Kidney epithelial cell (primary cell): ENCODE measurements around the gene PLXNA1. TPM values are rescaled to one million over a fixed set of nuclear protein-coding genes. Genes with fewer than 3 reads are reported as not detected.
A peak's percentile ranks its signal among the peaks of the same experiment; 100 is the strongest.

ENCODE experiments used
- DNase-seq: peaks from one replicate; pipeline ENCODE4 v3.0.0-alpha.2; 2010; ENCODE audit warnings: low read depth
- H3K27me3 ChIP-seq: 2 replicates; pipeline ENCODE4 v1.6.0; 2011; ENCODE audit warnings: low read length; ENCODE audit not compliant: control insufficient read depth, insufficient read depth
- H3K36me3 ChIP-seq: 2 replicates; pipeline ENCODE4 v1.5.1; 2011; ENCODE audit warnings: low read length; ENCODE audit not compliant: control insufficient read depth, insufficient read depth
- H3K4me3 ChIP-seq: 2 replicates; pipeline ENCODE4 v1.5.1; 2011; ENCODE audit warnings: low read depth, mild to moderate bottlenecking, control low read depth, low read length
- CTCF ChIP-seq: IDR thresholded peaks from 2 replicates; pipeline ENCODE4 v1.5.1; 2011; ENCODE audit warnings: mild to moderate bottlenecking, moderate library complexity, low read length, control low read depth, inconsistent platforms; ENCODE audit not compliant: insufficient read depth, poor library complexity, severe bottlenecking
- total RNA-seq: library from RNA; depleted of rRNA; stranded (reverse); fragments of >200 nt; gene quantifications from 2 replicates; pipeline ENCODE4 v1.2.3, GENCODE V29; 2015

The PLXNA1 gene
- 54.3 and 64.4 TPM in 2 replicates for total RNA-seq

- DNase-seq, result no peak
- peak; percentile 85 for TF ChIP-seq CTCF
- Histone ChIP-seq H3K4me3 (peak within 1 kb of the TSS; percentile 77), H3K27me3 (peaks cover 7% of the 10 kb centered on the region), H3K36me3 (no peaks in the 10 kb centered on the region)
These were observed at the start of gene PLXNA1 for GRCh38 chr3:126982471-126983175. TSS of gene PLXNA1 (plus strand) at chr3:126983115. CDS start at chr3:126988594, 5,479 bp downstream.

GRCh38 chr3:126934031-126934531 lies 48.8 kb upstream of the PLXNA1 start:
- H3K36me3 ChIP-seq, result no peaks in the 10 kb centered on the region
- H3K27me3 ChIP-seq, result no peaks in the 10 kb centered on the region
- H3K4me3 ChIP-seq, result no peak overlapping the region
- TF ChIP-seq CTCF, result no peak
- DNase-seq, result no peak

- no peaks in the 10 kb centered on the region for H3K36me3 ChIP-seq
- no peak for TF ChIP-seq CTCF
- no peak overlapping the region for H3K4me3 ChIP-seq
- no peaks in the 10 kb centered on the region for H3K27me3 ChIP-seq
- DNase-seq, result no peak
These were observed 47.9 kb upstream of the PLXNA1 start for GRCh38 chr3:126934991-126935390.

- no peaks in the 10 kb centered on the region for H3K27me3 ChIP-seq
- H3K36me3 ChIP-seq, result no peaks in the 10 kb centered on the region
- no peak overlapping the region for H3K4me3 ChIP-seq
- no peak for TF ChIP-seq CTCF
- DNase-seq, result no peak
These were observed 47.0 kb upstream of the PLXNA1 start for GRCh38 chr3:126935756-126936509.

GRCh38 chr3:126936853-126937425 lies 46.0 kb upstream of the PLXNA1 start:
- H3K27me3 ChIP-seq, result no peaks in the 10 kb centered on the region
- TF ChIP-seq CTCF, result no peak
- no peak overlapping the region for H3K4me3 ChIP-seq
- no peaks in the 10 kb centered on the region for H3K36me3 ChIP-seq
- DNase-seq, result no peak
